ENCODE results near the gene SMIM23.

DNA sequence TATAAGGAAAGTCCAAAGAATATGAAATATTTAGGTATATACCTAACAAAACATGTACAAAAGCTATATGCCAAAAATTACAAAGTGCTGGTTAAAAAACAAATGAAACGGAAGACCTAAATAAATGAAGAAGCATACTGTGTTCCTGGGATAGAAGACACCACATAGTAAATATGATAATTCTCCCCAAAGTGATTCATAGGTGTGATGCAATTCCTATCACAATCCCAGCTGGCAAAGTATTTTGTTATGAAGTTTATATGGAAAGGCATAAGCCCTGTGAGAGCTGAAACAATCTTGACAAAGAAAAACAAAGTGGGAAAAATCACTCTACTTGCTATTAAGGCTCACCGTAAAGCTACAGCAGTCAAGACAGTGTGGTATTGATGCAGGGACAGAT, 2.6 kb upstream of the SMIM23 start:
- no peak for TF ChIP-seq POLR2AphosphoS5 (IDR thresholded peaks at IDR 0.05; ENCODE audit: low read length)
- TF ChIP-seq ZNF592 (IDR thresholded peaks at IDR 0.05) = no peak
- no peak for TF ChIP-seq EP300 (IDR thresholded peaks at IDR 0.05; ENCODE audit: borderline replicate concordance in 1 of 2, control insufficient read depth in 1 of 2, low read depth in 2 of 2, low read length in 2 of 2)
- TF ChIP-seq, protein P1, sequence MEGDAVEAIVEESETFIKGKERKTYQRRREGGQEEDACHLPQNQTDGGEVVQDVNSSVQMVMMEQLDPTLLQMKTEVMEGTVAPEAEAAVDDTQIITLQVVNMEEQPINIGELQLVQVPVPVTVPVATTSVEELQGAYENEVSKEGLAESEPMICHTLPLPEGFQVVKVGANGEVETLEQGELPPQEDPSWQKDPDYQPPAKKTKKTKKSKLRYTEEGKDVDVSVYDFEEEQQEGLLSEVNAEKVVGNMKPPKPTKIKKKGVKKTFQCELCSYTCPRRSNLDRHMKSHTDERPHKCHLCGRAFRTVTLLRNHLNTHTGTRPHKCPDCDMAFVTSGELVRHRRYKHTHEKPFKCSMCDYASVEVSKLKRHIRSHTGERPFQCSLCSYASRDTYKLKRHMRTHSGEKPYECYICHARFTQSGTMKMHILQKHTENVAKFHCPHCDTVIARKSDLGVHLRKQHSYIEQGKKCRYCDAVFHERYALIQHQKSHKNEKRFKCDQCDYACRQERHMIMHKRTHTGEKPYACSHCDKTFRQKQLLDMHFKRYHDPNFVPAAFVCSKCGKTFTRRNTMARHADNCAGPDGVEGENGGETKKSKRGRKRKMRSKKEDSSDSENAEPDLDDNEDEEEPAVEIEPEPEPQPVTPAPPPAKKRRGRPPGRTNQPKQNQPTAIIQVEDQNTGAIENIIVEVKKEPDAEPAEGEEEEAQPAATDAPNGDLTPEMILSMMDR (IDR thresholded peaks at IDR 0.05 in 2 of 3, conservative IDR thresholded peaks at IDR 0.05 in 1 of 3; ENCODE audit: control insufficient read depth in 2 of 3, extremely low read depth in 1 of 3, insufficient read depth in 1 of 3, low read depth in 3 of 3, low read length in 3 of 3) = no peak
- TF ChIP-seq CREB1 (IDR thresholded peaks at IDR 0.05; ENCODE audit: low read depth) = no peak
- TF ChIP-seq MEF2A (IDR thresholded peaks at IDR 0.05; ENCODE audit: insufficient read depth, low read depth, low read length) = no peak
- TF ChIP-seq RFX5 (IDR thresholded peaks at IDR 0.05; ENCODE audit: low read depth, low read length) = no peak
- TF ChIP-seq ASH2L (IDR thresholded peaks at IDR 0.05; ENCODE audit: borderline replicate concordance, low read depth) = no peak
- TF ChIP-seq SREBF2 (IDR thresholded peaks at IDR 0.05; ENCODE audit: low read length) = no peak

All from GM12878 (cell line).